Endothelial cell of umbilical vein (primary cell): ENCODE measurements around the gene ACER2. TPM values are rescaled to one million over a fixed set of nuclear protein-coding genes. Genes with fewer than 3 reads are reported as not detected.

Experiments used
- BruUV-seq: library from RNA; stranded (reverse); fragments of 400-500 nt; replicated peaks from 2 replicates; lab custom pipeline; 2021; lab: Mats Ljungman, UMichigan
- CTCF ChIA-PET: fragments of 300-600, 350-600 bp; sonication (Branson Sonifier 250); formaldehyde crosslinking; loops from one replicate; lab custom pipeline; 2021; ENCODE audit warnings: antibody characterized with exemption, inconsistent platforms; lab: Charles Lee
- POLR2A ChIA-PET: fragments of 300-600, 350-600 bp; sonication (Branson Sonifier 250); formaldehyde crosslinking; loops from one replicate; lab custom pipeline; 2021; ENCODE audit warnings: antibody characterized with exemption, inconsistent platforms; lab: Charles Lee
- DNase-seq: peaks from one replicate; pipeline ENCODE4 v3.0.0-alpha.2; 2011; ENCODE audit warnings: low read depth, low spot score
- FAIRE-seq: peaks from 2 replicates; lab custom pipeline; 2011; peaks lifted over from hg19 to GRCh38; lab: Jason Lieb, UNC
- H2AFZ ChIP-seq: 2 replicates; pipeline ENCODE4 v1.6.0; 2012; ENCODE audit warnings: low read depth, low read length, control low read depth, inconsistent platforms
- H3K27ac ChIP-seq: 2 replicates; pipeline ENCODE4 v1.5.1; 2011; ENCODE audit warnings: low read depth, mild to moderate bottlenecking, control low read depth, low read length, moderate library complexity; ENCODE audit not compliant: insufficient read depth
- H3K27me3 ChIP-seq, 2 experiments: 2 replicates each; pipeline versions ENCODE4 v1.6.0 to v1.6.1; 2011; ENCODE audit warnings: low read length in 2 of 2, mixed read lengths in 1 of 2; ENCODE audit not compliant: control insufficient read depth in 2 of 2, insufficient read depth in 2 of 2
- H3K36me3 ChIP-seq, 2 experiments: 2 replicates in 1 of 2; 3 replicates in 1 of 2; pipeline ENCODE4 v1.5.1; 2011; ENCODE audit warnings: low read length in 2 of 2, mild to moderate bottlenecking in 1 of 2, moderate library complexity in 1 of 2; ENCODE audit not compliant: control insufficient read depth in 2 of 2, insufficient read depth in 2 of 2; ENCODE audit errors: extremely low read depth in 1 of 2
- H3K4me1 ChIP-seq: 3 replicates; pipeline ENCODE4 v1.5.1; 2011; ENCODE audit warnings: mild to moderate bottlenecking, low read length; ENCODE audit not compliant: control insufficient read depth, insufficient read depth; ENCODE audit errors: extremely low read depth
- H3K4me2 ChIP-seq: 2 replicates; pipeline ENCODE4 v1.6.1; 2011; ENCODE audit warnings: low read length, control low read depth, mixed read lengths; ENCODE audit not compliant: insufficient read depth
- H3K4me3 ChIP-seq, 3 experiments: fragments of 200-600 bp in 1 of 3; sonication (generic), shearing (Covaris generic) in 1 of 3; replicated peaks in 1 of 3; 2 replicates each; pipeline ENCODE4 v1.5.1; 2011 to 2016; ENCODE audit warnings: control low read depth in 3 of 3, low read length in 3 of 3, mild to moderate bottlenecking in 2 of 3, inconsistent platforms in 1 of 3, low read depth in 1 of 3, moderate library complexity in 1 of 3; ENCODE audit not compliant: insufficient read depth in 1 of 3
- H3K79me2 ChIP-seq: 2 replicates; pipeline ENCODE4 v1.6.0; 2012; ENCODE audit warnings: low read length, inconsistent platforms; ENCODE audit not compliant: control insufficient read depth, insufficient read depth
- H3K9ac ChIP-seq: replicated peaks from 2 replicates; pipeline ENCODE3; 2011; ENCODE audit warnings: low read length, control low read depth; ENCODE audit not compliant: insufficient read depth; ENCODE audit errors: extremely low read depth
- H3K9me1 ChIP-seq: replicated peaks from 3 replicates; pipeline ENCODE4 v1.6.0; 2011; ENCODE audit warnings: mild to moderate bottlenecking, low read length; ENCODE audit not compliant: control insufficient read depth, insufficient read depth; ENCODE audit errors: extremely low read depth
- H3K9me3 ChIP-seq: replicated peaks from 2 replicates; pipeline ENCODE4 v1.5.1; 2012; ENCODE audit warnings: low read length, inconsistent platforms; ENCODE audit not compliant: control insufficient read depth, insufficient read depth
- H4K20me1 ChIP-seq: replicated peaks from 2 replicates; pipeline ENCODE3; 2011; ENCODE audit warnings: mild to moderate bottlenecking, low read length; ENCODE audit not compliant: control insufficient read depth, insufficient read depth; ENCODE audit errors: extremely low read depth
- EZH2 ChIP-seq: IDR thresholded peaks from 2 replicates; pipeline ENCODE4 v1.6.1; 2012; ENCODE audit warnings: borderline replicate concordance, low read depth, mild to moderate bottlenecking, moderate library complexity, low read length, inconsistent platforms; ENCODE audit not compliant: severe bottlenecking
- FOS ChIP-seq: IDR thresholded peaks from 2 replicates; pipeline ENCODE4 v1.6.1; 2011; ENCODE audit warnings: mild to moderate bottlenecking, low read length, moderate library complexity, borderline replicate concordance; ENCODE audit not compliant: insufficient read depth
- GATA2 ChIP-seq: IDR thresholded peaks from 2 replicates; pipeline ENCODE4 v1.7.0; 2011; ENCODE audit warnings: low read depth, mild to moderate bottlenecking, moderate library complexity, mixed read lengths, low read length; ENCODE audit not compliant: insufficient read length, insufficient read depth
- JUN ChIP-seq: IDR thresholded peaks from 2 replicates; pipeline ENCODE4 v1.6.1; 2011; ENCODE audit warnings: borderline replicate concordance, low read depth; ENCODE audit not compliant: insufficient read length, insufficient read depth
- MYC ChIP-seq: IDR thresholded peaks from one replicate; pipeline ENCODE4 v1.6.1; 2011; ENCODE audit warnings: mild to moderate bottlenecking, low read depth, low read length
- POLR2A ChIP-seq: IDR thresholded peaks from 2 replicates; pipeline ENCODE4 v1.6.1; 2012; ENCODE audit warnings: low read depth, mild to moderate bottlenecking, control low read depth, low read length
- POLR2AphosphoS5 ChIP-seq: IDR thresholded peaks from 2 replicates; pipeline ENCODE4 v1.6.1; 2012; ENCODE audit warnings: low read depth, mild to moderate bottlenecking, control low read depth, low read length, moderate library complexity; ENCODE audit not compliant: insufficient read depth
- dilution Hi-C: fragments of 300-500 bp; cut with MboI; formaldehyde crosslinking; loops from one replicate; pipeline ENCODE4 v1.15.0; 2019; ENCODE audit warnings: low sequenced_read_pairs; ENCODE audit not compliant: extremely low pct_ligation_motif_present
- intact Hi-C: fragments of 100-400 bp; cut with micrococcal nuclease; formaldehyde crosslinking; loops from one replicate; pipeline ENCODE4 v1.10.0; 2022
- polyA plus RNA-seq, 4 experiments: library from polyadenylated mRNA; depleted of rRNA in 3 of 4; stranded (reverse) in 3 of 4; unstranded in 1 of 4; fragments of >200 nt; gene quantifications; 2 replicates each; pipeline versions ENCODE4 v1.2.1 to v1.2.3, GENCODE V29; 2011 to 2012; ENCODE audit warnings: missing spikeins in 1 of 4
- total RNA-seq: library from RNA; stranded (reverse); gene quantifications from 2 replicates; pipeline ENCODE4 v1.2.3, GENCODE V29; 2021
- TF ChIP-seq, protein P1 (sequence below): IDR thresholded peaks from 2 replicates; pipeline ENCODE4 v1.6.1; 2011; ENCODE audit not compliant: insufficient read depth, insufficient read length
- TF ChIP-seq, protein P2 (sequence below), 2 donors: IDR thresholded peaks; 1 replicate in 1 of 2; 2 replicates in 1 of 2; pipeline ENCODE4 v1.5.1; 2011; ENCODE audit warnings: low read length in 2 of 2, mild to moderate bottlenecking in 2 of 2, moderate library complexity in 2 of 2, control low read depth in 1 of 2, inconsistent platforms in 1 of 2, low read depth in 1 of 2; ENCODE audit not compliant: insufficient read depth in 1 of 2; ENCODE audit errors: extremely low read depth in 1 of 2

Gene ACER2
- total and polyA plus RNA-seq, 2 donors (not counting 3 experiments of a cell fraction or from before 2014, with no cell fraction given): 5.2 to 7.3 TPM

GRCh38 chr9:19375538-19375937, 33.3 kb upstream of the ACER2 start:
- Histone ChIP-seq H2AFZ (no peak overlapping the region), H3K4me3 (no peak overlapping the region), H4K20me1 (peaks cover 9% of the 10 kb centered on the region), H3K9me1 (no peaks in the 10 kb centered on the region), H3K9me3 (no peaks in the 10 kb centered on the region), H3K27ac (peak overlapping the region; percentile 83), H3K27me3 (no peaks in the 10 kb centered on the region), H3K4me1 (peaks cover 37% of the 10 kb centered on the region), H3K36me3 (peaks cover 12 to 37% of the 10 kb centered on the region in 2 experiments), H3K9ac (peak overlapping the region; percentile 46), H3K79me2 (peaks cover 33% of the 10 kb centered on the region), H3K4me2 (peak overlapping the region; percentile 97)
- BruUV-seq: no TSS peak
- ChIA-PET POLR2A (no interaction called here), CTCF (interaction anchor here (0.7 to 1.6 kb wide), 3 partner anchors 14 to 89 kb away, joined by 3 to 13 read pairs (median 3); no protein-coding TSS in a partner anchor)
- DNase-seq (peak; percentile 72), FAIRE-seq (no peak)
- intact Hi-C loops: loop anchor here (1.0 to 5.0 kb wide), 2 partner anchors 82 to 258 kb away; no protein-coding TSS in a partner anchor
- TF ChIP-seq JUN (peak; percentile 20), EZH2 (no peak), POLR2A (peak; percentile 9), POLR2AphosphoS5 (no peak), MYC (no peak), FOS (peak; percentile 31), GATA2 (no peak)
- TF ChIP-seq, protein P1, sequence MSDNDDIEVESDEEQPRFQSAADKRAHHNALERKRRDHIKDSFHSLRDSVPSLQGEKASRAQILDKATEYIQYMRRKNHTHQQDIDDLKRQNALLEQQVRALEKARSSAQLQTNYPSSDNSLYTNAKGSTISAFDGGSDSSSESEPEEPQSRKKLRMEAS: no peak
- TF ChIP-seq, protein P2, sequence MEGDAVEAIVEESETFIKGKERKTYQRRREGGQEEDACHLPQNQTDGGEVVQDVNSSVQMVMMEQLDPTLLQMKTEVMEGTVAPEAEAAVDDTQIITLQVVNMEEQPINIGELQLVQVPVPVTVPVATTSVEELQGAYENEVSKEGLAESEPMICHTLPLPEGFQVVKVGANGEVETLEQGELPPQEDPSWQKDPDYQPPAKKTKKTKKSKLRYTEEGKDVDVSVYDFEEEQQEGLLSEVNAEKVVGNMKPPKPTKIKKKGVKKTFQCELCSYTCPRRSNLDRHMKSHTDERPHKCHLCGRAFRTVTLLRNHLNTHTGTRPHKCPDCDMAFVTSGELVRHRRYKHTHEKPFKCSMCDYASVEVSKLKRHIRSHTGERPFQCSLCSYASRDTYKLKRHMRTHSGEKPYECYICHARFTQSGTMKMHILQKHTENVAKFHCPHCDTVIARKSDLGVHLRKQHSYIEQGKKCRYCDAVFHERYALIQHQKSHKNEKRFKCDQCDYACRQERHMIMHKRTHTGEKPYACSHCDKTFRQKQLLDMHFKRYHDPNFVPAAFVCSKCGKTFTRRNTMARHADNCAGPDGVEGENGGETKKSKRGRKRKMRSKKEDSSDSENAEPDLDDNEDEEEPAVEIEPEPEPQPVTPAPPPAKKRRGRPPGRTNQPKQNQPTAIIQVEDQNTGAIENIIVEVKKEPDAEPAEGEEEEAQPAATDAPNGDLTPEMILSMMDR (IDR thresholded peaks at IDR 0.05; ENCODE audit: extremely low read depth in 1 of 2, insufficient read depth in 1 of 2, low read depth in 1 of 2, low read length in 2 of 2): no peak
- dilution Hi-C loops: no loop called here
